ENCODE data around the gene ITM2B.

- no peak for TF ChIP-seq POLR2A (IDR thresholded peaks at IDR 0.05)
- no peak for TF ChIP-seq CTCF (IDR thresholded peaks at IDR 0.05)
Observed at GRCh38 chr13:48242677-48243076, 9.7 kb downstream of the ITM2B start.
